H1 (cell line): ENCODE measurements around the gene SRSF9. TPM values are rescaled to one million over a fixed set of nuclear protein-coding genes. Genes with fewer than 3 reads are reported as not detected.
A peak's percentile ranks its signal among the peaks of the same experiment; 100 is the strongest.

Experiments
- CTCF ChIA-PET: fragments of 300-600 bp; sonication (Branson Sonifier 250); formaldehyde crosslinking; loops from one replicate; lab custom pipeline; 2021; ENCODE audit not compliant: partially characterized antibody; lab: Charles Lee
- POLR2A ChIA-PET: fragments of 300-600 bp; sonication (Branson Sonifier 250); formaldehyde crosslinking; loops from one replicate; lab custom pipeline; 2021; ENCODE audit warnings: inconsistent platforms; ENCODE audit not compliant: partially characterized antibody; lab: Charles Lee
- DNase-seq, 2 experiments: peaks; one replicate each; pipeline versions ENCODE4 v3.0.0 to v3.0.0-alpha.2; 2010 to 2022; ENCODE audit warnings: low spot score in 2 of 2, low read depth in 1 of 2, mixed read lengths in 1 of 2
- FAIRE-seq: peaks from 2 replicates; lab custom pipeline; 2011; peaks lifted over from hg19 to GRCh38; lab: Jason Lieb, UNC
- H2AFZ ChIP-seq: 2 replicates; pipeline ENCODE4 v1.8.1; 2012; ENCODE audit warnings: low read length, inconsistent platforms
- H2AK5ac ChIP-seq: 2 replicates; pipeline ENCODE4 v1.6.1; 2013; ENCODE audit warnings: low read depth, low read length
- H2BK120ac ChIP-seq: replicated peaks from 2 replicates; pipeline ENCODE3; 2013; ENCODE audit warnings: low read depth, low read length, inconsistent platforms
- H2BK12ac ChIP-seq: 2 replicates; pipeline ENCODE4 v1.6.1; 2013; ENCODE audit warnings: low read depth, low read length
- H2BK15ac ChIP-seq: 2 replicates; pipeline ENCODE4 v1.6.1; 2013; ENCODE audit warnings: low read length
- H2BK20ac ChIP-seq: 2 replicates; pipeline ENCODE4 v1.6.1; 2013; ENCODE audit warnings: low read length
- H2BK5ac ChIP-seq: 2 replicates; pipeline ENCODE4 v1.6.1; 2013; ENCODE audit warnings: low read depth, low read length
- H3K14ac ChIP-seq: 2 replicates; pipeline ENCODE4 v1.6.1; 2013; ENCODE audit warnings: inconsistent platforms; ENCODE audit not compliant: insufficient read length
- H3K18ac ChIP-seq: 2 replicates; pipeline ENCODE4 v1.6.1; 2013; ENCODE audit warnings: low read length; ENCODE audit errors: extremely low read depth
- H3K23ac ChIP-seq: 2 replicates; pipeline ENCODE4 v1.6.1; 2013; ENCODE audit warnings: inconsistent platforms; ENCODE audit not compliant: insufficient read length
- H3K23me2 ChIP-seq: 2 replicates; pipeline ENCODE4 v1.6.1; 2013; ENCODE audit warnings: low read depth, low read length
- H3K27ac ChIP-seq: 2 replicates; pipeline ENCODE4 v1.6.1; 2011; ENCODE audit warnings: low read depth, low read length, inconsistent platforms
- H3K27me3 ChIP-seq, 4 experiments: replicated peaks in 1 of 4; 1 replicate in 1 of 4; 2 replicates in 3 of 4; pipeline versions ENCODE4 v1.6.1 to v1.8.1; 2011 to 2013; ENCODE audit warnings: low read length in 3 of 4, mild to moderate bottlenecking in 3 of 4, inconsistent platforms in 2 of 4, mixed read lengths in 2 of 4, moderate library complexity in 1 of 4; ENCODE audit not compliant: control insufficient read depth in 3 of 4, insufficient read depth in 3 of 4; ENCODE audit errors: extremely low read depth in 1 of 4
- H3K36me3 ChIP-seq, 4 experiments: 2 replicates each; pipeline versions ENCODE4 v1.6.1 to v1.8.1; 2011 to 2013; ENCODE audit warnings: mild to moderate bottlenecking in 4 of 4, low read length in 3 of 4, moderate library complexity in 2 of 4, control low read depth in 1 of 4, inconsistent platforms in 1 of 4; ENCODE audit not compliant: insufficient read depth in 4 of 4, control insufficient read depth in 2 of 4
- H3K4ac ChIP-seq: replicated peaks from 2 replicates; pipeline ENCODE3; 2013; ENCODE audit warnings: low read length, low read depth, mixed read lengths, inconsistent platforms; ENCODE audit not compliant: insufficient read length
- H3K4me1 ChIP-seq, 4 experiments: replicated peaks in 1 of 4; 1 replicate in 1 of 4; 2 replicates in 3 of 4; pipeline versions ENCODE4 v1.6.1 to v1.8.1; 2011 to 2013; ENCODE audit warnings: low read length in 3 of 4, inconsistent platforms in 2 of 4, mixed read lengths in 1 of 4; ENCODE audit not compliant: insufficient read depth in 4 of 4, control insufficient read depth in 3 of 4
- H3K4me2 ChIP-seq, 2 experiments: 2 replicates each; pipeline versions ENCODE4 v1.6.1 to v1.8.1; 2011 to 2013; ENCODE audit warnings: low read depth in 2 of 2, low read length in 2 of 2, control low read depth in 1 of 2, inconsistent platforms in 1 of 2, mild to moderate bottlenecking in 1 of 2; ENCODE audit not compliant: insufficient read depth in 1 of 2
- H3K4me3 ChIP-seq, 4 experiments: fragments of 200-600, 300-600 bp in 1 of 4; sonication (generic), shearing (Covaris generic), sonication (Bioruptor Twin) in 1 of 4; 2 replicates each; pipeline versions ENCODE4 v1.5.1 to v1.8.1; 2011 to 2016; ENCODE audit warnings: low read length in 4 of 4, low read depth in 3 of 4, control low read depth in 2 of 4, inconsistent platforms in 2 of 4, mild to moderate bottlenecking in 2 of 4, mixed read lengths in 1 of 4, moderate library complexity in 1 of 4; ENCODE audit not compliant: insufficient read depth in 2 of 4; ENCODE audit errors: extremely low read depth in 1 of 4
- H3K56ac ChIP-seq: replicated peaks from 2 replicates; pipeline ENCODE3; 2013; ENCODE audit warnings: low read depth, mild to moderate bottlenecking, mixed read lengths, low read length, inconsistent platforms; ENCODE audit not compliant: insufficient read length
- H3K79me1 ChIP-seq: 2 replicates; pipeline ENCODE4 v1.6.1; 2013; ENCODE audit warnings: low read depth, low read length, control low read depth
- H3K79me2 ChIP-seq, 2 experiments: 2 replicates each; pipeline versions ENCODE4 v1.6.1 to v1.8.1; 2012 to 2013; ENCODE audit warnings: low read length in 2 of 2, mild to moderate bottlenecking in 2 of 2, inconsistent platforms in 1 of 2; ENCODE audit not compliant: insufficient read depth in 2 of 2, control insufficient read depth in 1 of 2
- H3K9ac ChIP-seq, 4 experiments: replicated peaks in 1 of 4; 1 replicate in 1 of 4; 2 replicates in 3 of 4; pipeline versions ENCODE4 v1.6.1 to v1.8.1; 2011 to 2013; ENCODE audit warnings: low read depth in 3 of 4, low read length in 3 of 4, control low read depth in 2 of 4, mild to moderate bottlenecking in 2 of 4, moderate library complexity in 2 of 4, inconsistent platforms in 1 of 4; ENCODE audit errors: extremely low read depth in 1 of 4
- H3K9me3 ChIP-seq, 2 experiments: 2 replicates each; pipeline versions ENCODE4 v1.6.1 to v1.8.1; 2012 to 2013; ENCODE audit warnings: mild to moderate bottlenecking in 2 of 2, moderate library complexity in 2 of 2, control low read depth in 1 of 2, inconsistent platforms in 1 of 2, low read depth in 1 of 2, low read length in 1 of 2, mixed read lengths in 1 of 2; ENCODE audit not compliant: insufficient read depth in 2 of 2
- H4K20me1 ChIP-seq, 2 experiments: replicated peaks in 1 of 2; 2 replicates each; pipeline versions ENCODE3 to v1.8.1; 2011 to 2013; ENCODE audit warnings: inconsistent platforms in 2 of 2, low read length in 2 of 2, mild to moderate bottlenecking in 1 of 2; ENCODE audit not compliant: insufficient read depth in 2 of 2, control insufficient read depth in 1 of 2
- H4K5ac ChIP-seq: 2 replicates; pipeline ENCODE4 v1.6.1; 2013; ENCODE audit warnings: low read length, low read depth, mixed read lengths, inconsistent platforms; ENCODE audit not compliant: insufficient read length
- H4K8ac ChIP-seq: 2 replicates; pipeline ENCODE4 v1.8.0; 2013; ENCODE audit warnings: mild to moderate bottlenecking, moderate library complexity, low read length, inconsistent platforms; ENCODE audit not compliant: insufficient read depth; ENCODE audit errors: extremely low read depth
- H4K91ac ChIP-seq: replicated peaks from 2 replicates; pipeline ENCODE3; 2013; ENCODE audit warnings: low read length, mixed read lengths, inconsistent platforms; ENCODE audit not compliant: insufficient read length
- KDM1A ChIP-seq: fragments of 200-600, 300-600 bp; sonication (generic); IDR thresholded peaks from 2 replicates; pipeline ENCODE4 v1.7.1; 2016; ENCODE audit warnings: mild to moderate bottlenecking, low read length, borderline replicate concordance
- MAFK ChIP-seq: IDR thresholded peaks from 2 replicates; pipeline ENCODE4 v1.6.1; 2012; ENCODE audit warnings: low read depth, mild to moderate bottlenecking, improper control_type of control experiment, low read length
- WGBS, 2 experiments: shearing (Covaris generic) in 1 of 2; methylation state at CpG; one replicate each; pipeline versions ENCODE4 v1.1.6 to v1.1.7; 2013 to 2015; ENCODE audit warnings: low lambda C conversion rate in 2 of 2, mixed read lengths in 2 of 2, inconsistent platforms in 1 of 2, low coverage in 1 of 2, missing lambda C conversion rate in 1 of 2; ENCODE audit not compliant: insufficient replicate concordance in 2 of 2, insufficient coverage in 1 of 2, insufficient read length in 1 of 2; ENCODE audit errors: extremely low coverage in 1 of 2, missing lambda C conversion rate in 1 of 2; 5-methylcytosine and 5-hydroxymethylcytosine counted together
- polyA plus RNA-seq, 7 experiments: library from polyadenylated mRNA; depleted of rRNA in 3 of 7; stranded (reverse) in 5 of 7; unstranded in 2 of 7; fragments of >200 nt in 5 of 7; fragments of 200-250 nt in 2 of 7; gene quantifications; 1 replicate in 5 of 7; 2 replicates in 1 of 7; 4 replicates in 1 of 7; pipeline versions ENCODE4 v1.2.1 to v1.2.3, GENCODE V29; 2011 to 2013; ENCODE audit warnings: missing spikeins in 2 of 7, mixed read lengths in 2 of 7
- total RNA-seq: library from RNA; stranded (reverse); fragmentation: NEBNext Ultra II Directional; extraction: Animal tissue kit (Norgen Biotek cat#: 25700); gene quantifications from 2 replicates; pipeline ENCODE4 v1.2.1, GENCODE V29; 2021

The SRSF9 gene
- total and polyA plus RNA-seq, 2 of the 8 experiments (the other 6 are each of a cell fraction or from before 2014, with no cell fraction given), result 172 to 304 TPM

DNA sequence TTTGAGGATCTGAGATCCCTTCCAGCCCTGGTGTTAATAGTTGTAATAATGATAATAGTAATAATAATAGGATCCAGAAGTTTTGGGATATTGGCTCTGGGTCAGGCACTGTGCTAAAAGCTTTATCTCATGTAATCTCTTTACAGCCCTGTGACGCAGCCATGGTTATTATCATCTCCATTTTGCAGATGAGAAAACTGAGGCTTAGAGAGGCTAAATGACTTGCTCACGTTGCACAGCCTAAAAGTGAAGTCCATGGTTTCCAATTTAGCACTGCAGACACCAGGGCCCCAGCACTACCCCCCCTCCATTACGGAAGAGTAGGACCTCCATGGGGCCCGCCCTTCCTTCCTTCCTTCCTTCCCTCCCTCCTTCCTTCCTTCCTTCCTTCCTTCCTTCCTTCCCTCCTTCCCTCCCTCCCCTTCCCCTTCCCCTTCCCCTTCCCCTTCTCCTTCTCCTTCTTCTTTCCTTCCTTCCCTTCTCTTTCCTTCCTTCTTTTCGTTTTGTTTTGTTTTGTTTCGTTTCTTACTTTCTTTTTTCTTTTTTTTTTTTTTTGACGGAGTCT lies 46.6 kb downstream of the SRSF9 start:
- no peak overlapping the region for H2BK5ac ChIP-seq
- H4K8ac ChIP-seq, result no peak overlapping the region
- no peak overlapping the region for H2BK12ac ChIP-seq
- FAIRE-seq, result no peak
- no peak overlapping the region for H3K23ac ChIP-seq
- H4K91ac ChIP-seq, result no peak overlapping the region
- no peak overlapping the region for H4K5ac ChIP-seq
- H2BK15ac ChIP-seq, result no peak overlapping the region
- H3K27me3 ChIP-seq, result no peaks in the 10 kb centered on the region
- no peak for DNase-seq
- ChIA-PET POLR2A (interaction anchor here (0.7 to 1.7 kb wide), 3 partner anchors 15 to 56 kb away, joined by 3 to 4 read pairs (median 4); partner anchors contain the start of gene COX6A1), CTCF (interaction anchor here (0.6 to 2.0 kb wide), 9 partner anchors 15 to 96 kb away, joined by 3 to 15 read pairs (median 4); partner anchors contain the start of gene COX6A1)
- H3K56ac ChIP-seq, result no peak overlapping the region
- no peak overlapping the region for H2BK20ac ChIP-seq
- 85% methylated on average over 3 of the region's 7 CpGs; no CpG with 5 or more reads in 1 of the 2 experiments for WGBS, 2 experiments
- H4K20me1 ChIP-seq, result no peaks in the 10 kb centered on the region
- H3K27ac ChIP-seq, result no peak overlapping the region
- H3K18ac ChIP-seq, result no peak overlapping the region
- no peak overlapping the region for H3K9ac ChIP-seq
- H3K4me2 ChIP-seq, result no peak overlapping the region
- H2BK120ac ChIP-seq, result no peak overlapping the region
- peaks cover 0 to 4% (median 0%) of the 10 kb centered on the region in 4 experiments; a peak in 1 of 7 replicates for H3K4me1 ChIP-seq
- H3K9me3 ChIP-seq, result no peaks in the 10 kb centered on the region
- no peak overlapping the region for H2AK5ac ChIP-seq
- no peaks in the 10 kb centered on the region for H3K23me2 ChIP-seq
- no peaks in the 10 kb centered on the region for H3K79me2 ChIP-seq
- H3K4me3 ChIP-seq, result no peak overlapping the region
- H2AFZ ChIP-seq, result no peak overlapping the region
- H3K14ac ChIP-seq, result no peak overlapping the region
- no peak overlapping the region for H3K4ac ChIP-seq
- 0 out of 2 replicates have a peak, but pooled peaks have one; percentile 43 for TF ChIP-seq KDM1A
- TF ChIP-seq MAFK, result no peak
- H3K79me1 ChIP-seq, result no peaks in the 10 kb centered on the region
- no peaks in the 10 kb centered on the region for H3K36me3 ChIP-seq
